DND-41 (cell line): ENCODE data around the gene ZNF580.

ENCODE experiments used
- ATAC-seq: fragments of 200-7000 bp; cut with Tn5 transposase; 3 replicates; pipeline ENCODE4 v1.9.1; 2021; ENCODE audit warnings: low read depth; ENCODE audit not compliant: insufficient read depth
- DNase-seq: peaks from one replicate; pipeline ENCODE4 v3.0.0-alpha.2; 2020
- H2AFZ ChIP-seq: 2 replicates; pipeline ENCODE4 v1.6.0; 2012; ENCODE audit warnings: low read depth, low read length
- H3K27ac ChIP-seq: 2 replicates; pipeline ENCODE4 v1.5.1; 2012; ENCODE audit warnings: low read length, inconsistent platforms
- H3K27me3 ChIP-seq: fragments of 200-600 bp; sonication (generic); 2 replicates; pipeline ENCODE4 v1.6.0; 2012; ENCODE audit warnings: low read length, mild to moderate bottlenecking, inconsistent platforms; ENCODE audit not compliant: insufficient read depth, poor library complexity
- H3K36me3 ChIP-seq: 2 replicates; pipeline ENCODE4 v1.5.1; 2012; ENCODE audit warnings: low read length, inconsistent platforms; ENCODE audit not compliant: insufficient read depth
- H3K4me1 ChIP-seq: 2 replicates; pipeline ENCODE4 v1.5.1; 2012; ENCODE audit warnings: mild to moderate bottlenecking, low read length; ENCODE audit not compliant: insufficient read depth
- H3K4me2 ChIP-seq: 2 replicates; pipeline ENCODE4 v1.6.0; 2012; ENCODE audit warnings: mild to moderate bottlenecking, moderate library complexity, low read length, inconsistent platforms; ENCODE audit not compliant: insufficient read depth
- H3K4me3 ChIP-seq, 2 experiments: fragments of 200-600 bp in 1 of 2; shearing (Covaris generic) in 1 of 2; 2 replicates each; pipeline ENCODE4 v1.5.1; 2012 to 2016; ENCODE audit warnings: inconsistent platforms in 2 of 2, low read length in 2 of 2, mild to moderate bottlenecking in 2 of 2, low read depth in 1 of 2, moderate library complexity in 1 of 2
- H3K79me2 ChIP-seq: 2 replicates; pipeline ENCODE4 v1.6.0; 2012; ENCODE audit warnings: low read length, inconsistent platforms; ENCODE audit not compliant: insufficient read depth
- H3K9ac ChIP-seq: 2 replicates; pipeline ENCODE4 v1.6.0; 2012; ENCODE audit warnings: low read depth, mild to moderate bottlenecking, inconsistent platforms, low read length, moderate library complexity
- H3K9me3 ChIP-seq: 2 replicates; pipeline ENCODE4 v1.5.1; 2012; ENCODE audit warnings: low read length, moderate library complexity, mild to moderate bottlenecking, inconsistent platforms; ENCODE audit not compliant: insufficient read depth, severe bottlenecking
- H4K20me1 ChIP-seq: 2 replicates; pipeline ENCODE4 v1.6.0; 2012; ENCODE audit warnings: low read length; ENCODE audit not compliant: insufficient read depth
- CTCF ChIP-seq: IDR thresholded peaks from 2 replicates; pipeline ENCODE4 v1.5.1; 2012; ENCODE audit warnings: borderline replicate concordance, low read length, moderate library complexity, mild to moderate bottlenecking; ENCODE audit not compliant: poor library complexity, severe bottlenecking; ENCODE audit errors: extremely low read depth
- EZH2 ChIP-seq: IDR thresholded peaks from 3 replicates; pipeline ENCODE4 v1.6.1; 2012; ENCODE audit warnings: borderline replicate concordance, low read depth, mild to moderate bottlenecking, moderate library complexity, low read length, inconsistent platforms; ENCODE audit not compliant: severe bottlenecking

Gene ZNF580

GRCh38 chr19:55640577-55641425, at the start of gene ZNF580:
TSS of gene ZNF580 (plus strand) at chr19:55641002. CDS start at chr19:55642509, 1,507 bp downstream.
- peak within 1 kb of the TSS; percentile 92 for H3K9ac ChIP-seq
- H3K4me2 ChIP-seq, result peak within 1 kb of the TSS; percentile 85
- H3K4me1 ChIP-seq, result peaks cover 78% of the 10 kb centered on the region
- peak; percentile 64 for ATAC-seq
- H2AFZ ChIP-seq, result peak within 1 kb of the TSS; percentile 68
- H3K79me2 ChIP-seq, result peaks cover 87% of the 10 kb centered on the region
- TF ChIP-seq EZH2, result no peak
- peak within 1 kb of the TSS; percentile 89 for H3K27ac ChIP-seq
- peaks cover 17% of the 10 kb centered on the region for H3K36me3 ChIP-seq
- DNase-seq, result peak; percentile 74
- peak within 1 kb of the TSS; percentile 98 to 99 for H3K4me3 ChIP-seq
- peaks cover 25% of the 10 kb centered on the region for H4K20me1 ChIP-seq
- no peaks in the 10 kb centered on the region for H3K27me3 ChIP-seq
- no peaks in the 10 kb centered on the region for H3K9me3 ChIP-seq

- Histone ChIP-seq H3K4me2 (no peak overlapping the region), H3K4me3 (no peak overlapping the region), H3K4me1 (peaks cover 19% of the 10 kb centered on the region), H4K20me1 (no peaks in the 10 kb centered on the region), H2AFZ (no peak overlapping the region), H3K9ac (no peak overlapping the region), H3K36me3 (peaks cover 32% of the 10 kb centered on the region), H3K9me3 (no peaks in the 10 kb centered on the region), H3K27me3 (no peaks in the 10 kb centered on the region), H3K79me2 (no peaks in the 10 kb centered on the region), H3K27ac (no peak overlapping the region)
- TF ChIP-seq EZH2 (no peak), CTCF (no peak)
- no peak for DNase-seq
- ATAC-seq, result no peak
Measured at GRCh38 chr19:55591555-55591954, 49.2 kb upstream of the ZNF580 start.

GRCh38 chr19:55592391-55593090, 48.3 kb upstream of the ZNF580 start:
- TF ChIP-seq EZH2 (no peak), CTCF (no peak)
- ATAC-seq, result no peak
- Histone ChIP-seq H3K9me3 (no peaks in the 10 kb centered on the region), H3K27ac (no peak overlapping the region), H3K79me2 (0 out of 2 replicates have a peak, but pooled peaks cover under 1% of the 10 kb centered on the region), H3K9ac (no peak overlapping the region), H3K4me3 (no peak overlapping the region), H3K36me3 (peaks cover 40% of the 10 kb centered on the region), H3K4me1 (peaks cover 9% of the 10 kb centered on the region), H3K27me3 (no peaks in the 10 kb centered on the region), H4K20me1 (no peaks in the 10 kb centered on the region), H2AFZ (no peak overlapping the region), H3K4me2 (no peak overlapping the region)
- no peak for DNase-seq
